GM19023 (cell line): ENCODE results near the gene CPED1.
"Not testable (repeated sequence)": the region's sequence is repeated elsewhere in the genome, so short reads cannot be mapped to it uniquely, and the experiment has no call there.

ENCODE experiments used
- ATAC-seq: cut with Tn5 transposase; IDR thresholded peaks from one replicate; pipeline ENCODE4 v1.9.1; 2021; ENCODE audit warnings: mild to moderate bottlenecking, moderate library complexity; ENCODE audit not compliant: unreplicated experiment

Gene CPED1

GRCh38 chr7:121303422-121304101, 315.1 kb downstream of the CPED1 start:
- ATAC-seq, result no peak

- no peak for ATAC-seq
These were observed 315.7 kb downstream of the CPED1 start for GRCh38 chr7:121304102-121304658.

GRCh38 chr7:121305109-121305508, 316.6 kb downstream of the CPED1 start:
- ATAC-seq, result no peak

- no peak for ATAC-seq
These were observed 318.1 kb downstream of the CPED1 start for GRCh38 chr7:121306565-121306964.

- ATAC-seq, result no peak
These were observed 318.6 kb downstream of the CPED1 start for GRCh38 chr7:121307021-121307574.

- peak; percentile 2 for ATAC-seq
These were observed 324.8 kb downstream of the CPED1 start for GRCh38 chr7:121313220-121313792.

- ATAC-seq, result peak; percentile 86
These were observed 325.5 kb downstream of the CPED1 start for GRCh38 chr7:121313793-121314676.

- not testable (repeated sequence) for ATAC-seq
These were observed 326.7 kb downstream of the CPED1 start for GRCh38 chr7:121315170-121315569.

- no peak for ATAC-seq
These were observed 333.9 kb downstream of the CPED1 start for GRCh38 chr7:121322460-121322859.

GRCh38 chr7:121323515-121324302, 335.2 kb downstream of the CPED1 start:
- ATAC-seq, result no peak

- ATAC-seq, result no peak
These were observed 339.2 kb downstream of the CPED1 start for GRCh38 chr7:121327671-121328070.

- no peak for ATAC-seq
These were observed 340.1 kb downstream of the CPED1 start, which contains the start of gene WNT16 for GRCh38 chr7:121328508-121329190. WNT16 (plus strand) TSS chr7:121329000; CDS start chr7:121329293, 293 bp downstream.

- ATAC-seq, result peak; percentile 60
These were observed 340.9 kb downstream of the CPED1 start for GRCh38 chr7:121329191-121330052.

- ATAC-seq, result peak; percentile 39
These were observed 341.7 kb downstream of the CPED1 start for GRCh38 chr7:121330053-121330833.

GRCh38 chr7:121331048-121331447, 342.5 kb downstream of the CPED1 start:
- ATAC-seq, result no peak

GRCh38 chr7:121331574-121331973, 343.1 kb downstream of the CPED1 start:
- no peak for ATAC-seq

- ATAC-seq, result no peak
These were observed 345.9 kb downstream of the CPED1 start for GRCh38 chr7:121334376-121334775.
